K562 (cell line): ENCODE measurements around the gene TMEM167B. TPM values are rescaled to one million over a fixed set of nuclear protein-coding genes. Genes with fewer than 3 reads are reported as not detected.

Experiments used
- ARHGAP35 ChIP-seq: fragments of 450-650 bp; IDR thresholded peaks from 2 replicates; pipeline ENCODE4 v1.6.1; 2018; ENCODE audit not compliant: partially characterized antibody
- ARID4B ChIP-seq: sonication (generic); formaldehyde crosslinking; IDR thresholded peaks from 2 replicates; pipeline ENCODE4 v1.8.0; 2022; ENCODE audit warnings: mild to moderate bottlenecking, missing genetic modification reagents
- ETS1 ChIP-seq: conservative IDR thresholded peaks from 2 replicates; pipeline ENCODE4 v1.6.1; 2011; ENCODE audit warnings: low read depth, mild to moderate bottlenecking, low read length; ENCODE audit not compliant: control insufficient read depth
- MTA3 ChIP-seq: fragments of 450-650 bp; formaldehyde crosslinking; IDR thresholded peaks from 2 replicates; pipeline ENCODE4 v1.6.1; 2017; ENCODE audit warnings: mild to moderate bottlenecking, borderline replicate concordance
- PBX2 ChIP-seq, 2 experiments: IDR thresholded peaks in 1 of 2; conservative IDR thresholded peaks in 1 of 2; 2 replicates each; pipeline ENCODE4 v1.6.1; 2016; ENCODE audit warnings: low read depth in 2 of 2, mild to moderate bottlenecking in 1 of 2, missing compliant biosample characterization in 1 of 2, missing genetic modification characterization in 1 of 2, moderate library complexity in 1 of 2
- RBM25 ChIP-seq: fragments of 200-400 bp; formaldehyde crosslinking; IDR thresholded peaks from 2 replicates; pipeline ENCODE4 v1.6.1; 2018; ENCODE audit warnings: low read length, low read depth, moderate library complexity; ENCODE audit not compliant: severe bottlenecking
- RNF219 ChIP-seq: fragments of 250-450 bp; sonication (Bioruptor Pico); IDR thresholded peaks from 2 replicates; pipeline ENCODE4 v1.5.0; 2022; ENCODE audit warnings: mild to moderate bottlenecking
- ZMIZ1 ChIP-seq, 2 experiments: fragments of 150-350 bp in 1 of 2; IDR thresholded peaks; 2 replicates each; pipeline ENCODE4 v1.6.1; 2012 to 2016; ENCODE audit warnings: low read depth in 2 of 2, low read length in 2 of 2, mild to moderate bottlenecking in 1 of 2, moderate library complexity in 1 of 2
- ZNF551 ChIP-seq: fragments of 250-450 bp; sonication (Bioruptor Pico); IDR thresholded peaks from 2 replicates; pipeline ENCODE4 v1.5.0; 2021; ENCODE audit warnings: mild to moderate bottlenecking, moderate library complexity
- ZSCAN32 ChIP-seq: fragments of 450-650 bp; formaldehyde crosslinking; IDR thresholded peaks from 2 replicates; pipeline ENCODE4 v1.4.0; 2020; ENCODE audit warnings: mild to moderate bottlenecking, moderate library complexity
- polyA plus RNA-seq, 8 experiments: library from polyadenylated mRNA; depleted of rRNA in 4 of 8; stranded (reverse) in 5 of 8; unstranded in 3 of 8; fragments of >200 nt; fragmentation: Nextera tagmentation in 2 of 8; fragmentation: Illumina TruSeq in 1 of 8; extraction: Ambion mirVana in 2 of 8; extraction: Trizol in 1 of 8; gene quantifications; 2 replicates each; pipeline versions ENCODE4 v1.2.1 to v1.2.3, GENCODE V29; 2011 to 2014; ENCODE audit warnings: inconsistent platforms in 1 of 8, missing spikeins in 1 of 8
- total RNA-seq, 7 experiments: library from RNA; depleted of rRNA in 6 of 7; stranded (reverse); fragments of >200 nt in 6 of 7; fragmentation: Illumina TruSeq in 2 of 7; extraction: Trizol in 2 of 7; gene quantifications; 2 replicates each; pipeline versions ENCODE4 v1.2.1 to v1.2.3, GENCODE V29; 2011 to 2021; ENCODE audit warnings: low replicate concordance in 1 of 7

TMEM167B gene
- total and polyA plus RNA-seq, 9 of the 15 experiments (the other 6 are each of a cell fraction or from before 2014, with no cell fraction given), result 17.2 to 36.4 (median 32.2) TPM

- TF ChIP-seq ARID4B (peak; percentile 96), RNF219 (peak; percentile 69; the same call in 1 of the 2 replicates), ARHGAP35 (peak; percentile 57), ZNF551 (CRISPR knock-in tag) (no peak), RBM25 (no peak), PBX2 (CRISPR knock-in tag; IDR thresholded peaks at IDR 0.05; ENCODE audit: low read depth) (no peak), PBX2 (tag; conservative IDR thresholded peaks at IDR 0.05; ENCODE audit: low read depth) (no peak), ZSCAN32 (CRISPR knock-in tag) (peak; percentile 25; the same call in 1 of the 2 replicates), ZMIZ1 (IDR thresholded peaks at IDR 0.05; ENCODE audit: low read depth in 2 of 2, low read length in 2 of 2) (peak in 1 of 2 experiments; percentile 87; a peak in 2 of 4 replicates), MTA3 (peak; percentile 99), ETS1 (peak; percentile 88)
These were observed 9.6 kb downstream of the TMEM167B start (continued) for GRCh38 chr1:109099938-109100773.
